BLaER1 treated with 17β-estradiol and CSF1 and Interleukin-3, amounts not matched to agents 10 nM and 100 nM (cell line): Measurements from ENCODE around the gene TFEB.
A peak's percentile ranks its signal among the peaks of the same experiment; 100 is the strongest.

Experiments
- H3K27ac ChIP-seq, 11 experiments: shearing (Covaris generic); formaldehyde crosslinking; 2 replicates each; pipeline ENCODE4 v1.8.1; 2022
- H3K27me3 ChIP-seq, 11 experiments: shearing (Covaris generic); formaldehyde crosslinking; 2 replicates each; pipeline ENCODE4 v1.8.1; 2022
- H3K36me3 ChIP-seq, 11 experiments: shearing (Covaris generic); formaldehyde crosslinking; 2 replicates each; pipeline ENCODE4 v1.8.1; 2022
- H3K4me1 ChIP-seq, 10 experiments: shearing (Covaris generic); formaldehyde crosslinking; 2 replicates each; pipeline ENCODE4 v1.8.1; 2022
- H3K4me2 ChIP-seq, 11 experiments: shearing (Covaris generic); formaldehyde crosslinking; 2 replicates each; pipeline ENCODE4 v1.8.1; 2022
- H3K4me3 ChIP-seq, 10 experiments: shearing (Covaris generic); formaldehyde crosslinking; 2 replicates each; pipeline ENCODE4 v1.8.1; 2022
- H3K9ac ChIP-seq, 11 experiments: shearing (Covaris generic); formaldehyde crosslinking; 2 replicates each; pipeline ENCODE4 v1.8.1; 2022
- H3K9me3 ChIP-seq, 11 experiments: shearing (Covaris generic); formaldehyde crosslinking; replicated peaks in 1 of 11; 2 replicates each; pipeline ENCODE4 v1.8.1; 2022
- H4K20me1 ChIP-seq, 11 experiments: shearing (Covaris generic); formaldehyde crosslinking; 2 replicates each; pipeline ENCODE4 v1.8.1; 2022
- Cebpa-rat ChIP-seq, 11 experiments: shearing (Covaris generic); IDR thresholded peaks; 2 replicates each; pipeline ENCODE4 v1.8.1; 2022

Gene TFEB

GRCh38 chr6:41684311-41685180 lies 50.9 kb downstream of the TFEB start:
- H3K9ac ChIP-seq, result peak overlapping the region in 10 of 11 experiments; percentile 6 to 65 (median 44); a peak in 10 of 22 replicates
- peak overlapping the region in 8 of 11 experiments; percentile 10 to 56 (median 32); a peak in 7 of 22 replicates for H3K27ac ChIP-seq
- H3K4me1 ChIP-seq, result peaks cover 25 to 33% (median 27%) of the 10 kb centered on the region in 10 experiments
- no peak overlapping the region for H3K4me3 ChIP-seq
- peaks cover 52 to 58% (median 57%) of the 10 kb centered on the region in 11 experiments for H3K36me3 ChIP-seq
- no peak for TF ChIP-seq Cebpa-rat (IDR thresholded peaks at IDR 0.05)
- peaks cover 5 to 89% (median 31%) of the 10 kb centered on the region in 11 experiments; a peak in 15 of 22 replicates for H4K20me1 ChIP-seq
- no peaks in the 10 kb centered on the region for H3K27me3 ChIP-seq
- H3K9me3 ChIP-seq, result no peaks in the 10 kb centered on the region
- H3K4me2 ChIP-seq, result peak overlapping the region; percentile 73 to 92 (median 82); a peak in 18 of 22 replicates

GRCh38 chr6:41683523-41684310 lies 51.7 kb downstream of the TFEB start:
- peak overlapping the region in 7 of 10 experiments; percentile 4 to 53 (median 30); a peak in 9 of 20 replicates for H3K4me3 ChIP-seq
- peak overlapping the region in 9 of 11 experiments; percentile 19 to 56 (median 44); a peak in 14 of 22 replicates for H3K27ac ChIP-seq
- H3K4me2 ChIP-seq, result peak overlapping the region; percentile 73 to 92 (median 82)
- H3K9me3 ChIP-seq, result no peaks in the 10 kb centered on the region
- peaks cover 25 to 33% (median 27%) of the 10 kb centered on the region in 10 experiments for H3K4me1 ChIP-seq
- H3K36me3 ChIP-seq, result peaks cover 44 to 50% (median 49%) of the 10 kb centered on the region in 11 experiments
- TF ChIP-seq Cebpa-rat (IDR thresholded peaks at IDR 0.05), result no peak
- no peaks in the 10 kb centered on the region for H3K27me3 ChIP-seq
- H3K9ac ChIP-seq, result peak overlapping the region; percentile 30 to 70 (median 61); a peak in 18 of 22 replicates
- peaks cover 5 to 88% (median 28%) of the 10 kb centered on the region in 11 experiments; a peak in 15 of 22 replicates for H4K20me1 ChIP-seq

DNA sequence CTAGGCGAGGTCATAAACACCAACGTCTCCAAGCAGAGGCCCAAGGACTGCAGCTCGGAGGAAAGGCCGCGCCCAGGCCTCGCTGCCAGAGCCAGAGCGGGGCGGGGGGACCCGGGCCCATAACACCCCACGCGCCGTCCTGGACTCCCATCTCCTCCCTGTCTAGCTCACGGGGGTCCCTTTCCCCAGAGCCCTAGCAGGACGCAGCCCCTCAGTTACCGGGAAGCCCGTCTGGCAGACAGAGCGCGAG lies 52.2 kb downstream of the TFEB start:
- Histone ChIP-seq H3K4me3 (peak overlapping the region in 7 of 10 experiments; percentile 4 to 53 (median 30); a peak in 9 of 20 replicates), H3K9ac (peak overlapping the region; percentile 28 to 70 (median 61); a peak in 18 of 22 replicates), H3K4me1 (peaks cover 25 to 33% (median 27%) of the 10 kb centered on the region in 10 experiments), H4K20me1 (peaks cover 5 to 83% (median 27%) of the 10 kb centered on the region in 11 experiments; a peak in 15 of 22 replicates), H3K36me3 (peaks cover 39 to 44% (median 44%) of the 10 kb centered on the region in 11 experiments), H3K9me3 (no peaks in the 10 kb centered on the region), H3K27ac (peak overlapping the region in 9 of 11 experiments; percentile 19 to 56 (median 44); a peak in 13 of 22 replicates), H3K4me2 (peak overlapping the region; percentile 73 to 92 (median 82)), H3K27me3 (no peaks in the 10 kb centered on the region)
- no peak for TF ChIP-seq Cebpa-rat (IDR thresholded peaks at IDR 0.05)

DNA sequence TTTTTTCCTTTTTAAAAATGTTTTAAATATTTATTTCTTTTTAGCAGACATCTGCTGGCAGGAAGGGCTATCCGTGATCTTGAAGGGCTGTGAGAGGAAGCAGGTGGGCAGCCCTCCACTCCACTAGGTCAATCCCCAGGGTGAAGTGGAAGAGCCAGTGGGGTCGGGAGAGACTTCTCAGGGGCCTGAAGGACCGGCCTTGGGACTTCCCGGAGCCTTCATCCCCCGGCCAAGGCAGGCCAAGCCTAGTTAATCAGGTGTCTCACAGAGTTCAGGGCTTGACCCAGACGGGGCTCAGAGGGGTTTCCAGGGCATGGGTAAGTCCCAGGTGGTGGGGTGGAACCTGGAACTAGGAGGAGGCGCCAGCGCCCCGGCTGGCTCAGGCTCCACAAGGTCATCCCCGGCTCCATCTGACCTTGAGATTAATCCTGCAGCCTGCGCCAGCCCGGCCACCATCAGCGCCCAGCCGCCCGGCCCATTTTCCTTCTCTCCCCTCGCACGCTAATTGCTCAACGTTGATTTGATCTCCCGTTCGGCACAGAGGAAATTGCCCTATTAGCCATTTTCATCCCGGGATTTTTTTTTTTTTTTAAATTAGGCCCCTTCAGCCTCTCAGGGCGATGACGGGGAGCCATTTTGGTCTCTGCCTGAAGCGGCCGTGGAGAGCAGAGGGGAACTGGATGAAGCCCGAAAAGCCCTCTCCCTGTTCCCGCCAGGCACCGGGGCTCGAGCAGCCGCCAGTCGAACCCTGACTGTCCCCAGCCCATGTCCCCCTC lies 52.7 kb downstream of the TFEB start:
- no peaks in the 10 kb centered on the region for H3K27me3 ChIP-seq
- H3K4me1 ChIP-seq, result peaks cover 25 to 33% (median 27%) of the 10 kb centered on the region in 10 experiments
- peak overlapping the region in 10 of 11 experiments; percentile 9 to 56 (median 41); a peak in 16 of 22 replicates for H3K27ac ChIP-seq
- peaks cover under 1 to 77% (median 22%) of the 10 kb centered on the region in 11 experiments; a peak in 15 of 22 replicates for H4K20me1 ChIP-seq
- H3K36me3 ChIP-seq, result peaks cover 34 to 39% (median 39%) of the 10 kb centered on the region in 11 experiments
- H3K4me3 ChIP-seq, result peak overlapping the region in 5 of 10 experiments; percentile 4 to 53 (median 30); a peak in 8 of 20 replicates
- H3K9me3 ChIP-seq, result no peaks in the 10 kb centered on the region
- peak overlapping the region; percentile 73 to 92 (median 82) for H3K4me2 ChIP-seq
- no peak for TF ChIP-seq Cebpa-rat (IDR thresholded peaks at IDR 0.05)
- H3K9ac ChIP-seq, result peak overlapping the region; percentile 28 to 70 (median 61); a peak in 18 of 22 replicates

DNA sequence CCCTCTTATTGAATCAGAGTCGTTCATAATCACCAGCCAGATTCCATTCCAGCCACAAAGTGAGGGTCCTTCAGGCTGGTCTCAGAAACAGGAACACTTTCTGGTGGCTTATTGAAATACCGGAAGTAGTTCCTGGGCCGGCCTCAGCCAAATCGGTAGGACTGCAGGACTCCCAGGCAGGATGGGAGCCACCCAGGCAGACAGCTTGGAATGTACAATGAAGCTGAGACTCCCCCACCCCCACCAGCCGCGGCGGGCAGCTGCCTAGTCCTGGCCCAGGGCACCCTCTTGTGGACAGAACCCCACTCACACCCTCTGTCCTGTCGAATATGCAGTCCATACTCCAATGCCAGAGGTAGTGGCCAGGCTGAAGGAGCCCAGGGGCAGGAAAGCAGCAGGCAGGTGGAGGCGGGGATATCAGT lies 53.3 kb downstream of the TFEB start:
- peaks cover 25 to 33% (median 27%) of the 10 kb centered on the region in 10 experiments for H3K4me1 ChIP-seq
- no peak overlapping the region for H3K4me3 ChIP-seq
- peaks cover 28 to 33% (median 33%) of the 10 kb centered on the region in 11 experiments for H3K36me3 ChIP-seq
- H3K9me3 ChIP-seq, result no peaks in the 10 kb centered on the region
- H4K20me1 ChIP-seq, result peaks cover 0 to 71% (median 22%) of the 10 kb centered on the region in 11 experiments; a peak in 14 of 22 replicates
- no peak for TF ChIP-seq Cebpa-rat (IDR thresholded peaks at IDR 0.05)
- peak overlapping the region in 5 of 11 experiments; percentile 38 to 56 (median 48); a peak in 7 of 22 replicates for H3K27ac ChIP-seq
- H3K9ac ChIP-seq, result peak overlapping the region in 6 of 11 experiments; percentile 15 to 65 (median 58); a peak in 8 of 22 replicates
- peak overlapping the region; percentile 73 to 92 (median 82); a peak in 20 of 22 replicates for H3K4me2 ChIP-seq
- no peaks in the 10 kb centered on the region for H3K27me3 ChIP-seq

GRCh38 chr6:41680182-41680965 lies 55.0 kb downstream of the TFEB start:
- Histone ChIP-seq H3K9ac (no peak overlapping the region), H3K4me3 (no peak overlapping the region)

GRCh38 chr6:41679696-41680095 lies 55.7 kb downstream of the TFEB start:
- Histone ChIP-seq H3K27ac (no peak overlapping the region), H3K4me1 (peaks cover 26 to 47% (median 32%) of the 10 kb centered on the region in 10 experiments), H3K4me2 (no peak overlapping the region), H4K20me1 (peaks cover 0 to 48% (median 10%) of the 10 kb centered on the region in 11 experiments; a peak in 12 of 22 replicates), H3K36me3 (peaks cover 4 to 9% (median 9%) of the 10 kb centered on the region in 11 experiments; a peak in 20 of 22 replicates), H3K9me3 (no peaks in the 10 kb centered on the region), H3K9ac (no peak overlapping the region), H3K27me3 (no peaks in the 10 kb centered on the region), H3K4me3 (no peak overlapping the region)
- no peak for TF ChIP-seq Cebpa-rat (IDR thresholded peaks at IDR 0.05)

More at GRCh38 chr6:41680182-41680965, 55.0 kb downstream of the TFEB start:
- peaks cover 0 to 54% (median 15%) of the 10 kb centered on the region in 11 experiments; a peak in 13 of 22 replicates for H4K20me1 ChIP-seq
- no peak overlapping the region for H3K27ac ChIP-seq
- no peaks in the 10 kb centered on the region for H3K27me3 ChIP-seq
- peaks cover 11 to 16% (median 16%) of the 10 kb centered on the region in 11 experiments for H3K36me3 ChIP-seq
- TF ChIP-seq Cebpa-rat (IDR thresholded peaks at IDR 0.05), result no peak
- peaks cover 26 to 43% (median 31%) of the 10 kb centered on the region in 10 experiments for H3K4me1 ChIP-seq
- H3K4me2 ChIP-seq, result no peak overlapping the region
- no peaks in the 10 kb centered on the region for H3K9me3 ChIP-seq
